Smooth muscle cell (in vitro differentiated cells): ENCODE data around the gene GAL3ST2. TPM values are rescaled to one million over a fixed set of nuclear protein-coding genes. Genes with fewer than 3 reads are reported as not detected.

Experiments used
- DNase-seq: peaks from one replicate; lab custom pipeline; 2025; ENCODE audit not compliant: unreplicated experiment; lab: John Stamatoyannopoulos, UW
- H2AFZ ChIP-seq: fragments of 200-600 bp; sonication (generic); 2 replicates; pipeline ENCODE4 v1.6.0; 2016; ENCODE audit warnings: antibody characterized with exemption, low read depth, mild to moderate bottlenecking
- H3F3A ChIP-seq: fragments of 200-600 bp; sonication (generic); 2 replicates; pipeline ENCODE4 v1.6.0; 2017; ENCODE audit warnings: antibody characterized with exemption, low read depth
- H3K27ac ChIP-seq: fragments of 200-600 bp; sonication (generic); 2 replicates; pipeline ENCODE4 v1.5.1; 2016; ENCODE audit warnings: low read depth, mild to moderate bottlenecking
- H3K27me3 ChIP-seq: fragments of 200-600 bp; sonication (generic); 2 replicates; pipeline ENCODE4 v1.6.1; 2016; ENCODE audit warnings: low read depth, mild to moderate bottlenecking
- H3K36me3 ChIP-seq: fragments of 200-600 bp; sonication (generic); 2 replicates; pipeline ENCODE4 v1.5.1; 2016; ENCODE audit warnings: low read depth
- H3K4me1 ChIP-seq: fragments of 200-600 bp; sonication (generic); 2 replicates; pipeline ENCODE4 v1.5.1; 2016; ENCODE audit warnings: low read depth
- H3K4me2 ChIP-seq: fragments of 200-600 bp; sonication (generic); 2 replicates; pipeline ENCODE4 v1.6.0; 2016; ENCODE audit warnings: mild to moderate bottlenecking
- H3K4me3 ChIP-seq: fragments of 200-600 bp; sonication (generic); 2 replicates; pipeline ENCODE4 v1.5.1; 2016; ENCODE audit warnings: mild to moderate bottlenecking
- H3K79me2 ChIP-seq: fragments of 200-600 bp; sonication (generic); 2 replicates; pipeline ENCODE4 v1.6.0; 2016; ENCODE audit warnings: low read depth, mild to moderate bottlenecking
- H3K9ac ChIP-seq: fragments of 200-600 bp; sonication (generic); 2 replicates; pipeline ENCODE4 v1.6.0; 2016; ENCODE audit warnings: low read depth
- H3K9me3 ChIP-seq: fragments of 200-600 bp; sonication (generic); replicated peaks from 2 replicates; pipeline ENCODE4 v1.5.1; 2016; ENCODE audit warnings: low read depth
- H4K20me1 ChIP-seq: fragments of 200-600 bp; sonication (generic); 2 replicates; pipeline ENCODE4 v1.6.0; 2016; ENCODE audit warnings: low read depth
- CTCF ChIP-seq: fragments of 200-600 bp; sonication (generic); IDR thresholded peaks from 2 replicates; pipeline ENCODE4 v1.5.1; 2017; ENCODE audit warnings: borderline replicate concordance, mild to moderate bottlenecking, antibody characterized with exemption; ENCODE audit not compliant: insufficient read depth, poor library complexity, severe bottlenecking
- WGBS: methylation state at CpG from one replicate; pipeline ENCODE4 v1.1.7; 2016; ENCODE audit warnings: low lambda C conversion rate; 5-methylcytosine and 5-hydroxymethylcytosine counted together
- polyA plus RNA-seq: library from polyadenylated mRNA; unstranded; fragments of >200 nt; fragmentation: Nextera tagmentation; extraction: Ambion mirVana; gene quantifications from 2 replicates; pipeline ENCODE4 v1.2.1, GENCODE V29; 2016
- total RNA-seq: library from RNA; depleted of rRNA; stranded (reverse); fragments of >200 nt; gene quantifications from 2 replicates; pipeline ENCODE4 v1.2.3, GENCODE V29; 2014

GAL3ST2 gene
- total and polyA plus RNA-seq, 2 experiments from 2014 or later = 0.34 TPM; not detected in 1

GRCh38 chr2:241743620-241744019, 33.0 kb upstream of the GAL3ST2 start:
- H3K27me3 ChIP-seq = no peaks in the 10 kb centered on the region
- WGBS = 97% methylated on average over 16 of the region's 16 CpGs

GRCh38 chr2:241744028-241744754, 32.4 kb upstream of the GAL3ST2 start:
- Histone ChIP-seq H3K79me2 (no peaks in the 10 kb centered on the region), H3K9me3 (no peaks in the 10 kb centered on the region), H3K4me1 (no peaks in the 10 kb centered on the region), H2AFZ (no peak overlapping the region), H3K4me2 (no peak overlapping the region), H3K36me3 (peaks cover 6% of the 10 kb centered on the region), H4K20me1 (peaks cover 23% of the 10 kb centered on the region), H3F3A (no peaks in the 10 kb centered on the region), H3K9ac (no peak overlapping the region), H3K4me3 (no peak overlapping the region), H3K27me3 (no peaks in the 10 kb centered on the region), H3K27ac (no peak overlapping the region)
- no peak for TF ChIP-seq CTCF
- 98% methylated on average over 23 of the region's 24 CpGs for WGBS
- no peak for DNase-seq

More at GRCh38 chr2:241743620-241744019, 33.0 kb upstream of the GAL3ST2 start:
- no peak overlapping the region for H3K4me3 ChIP-seq
- H4K20me1 ChIP-seq = peaks cover 27% of the 10 kb centered on the region
- H3K9me3 ChIP-seq = no peaks in the 10 kb centered on the region
- TF ChIP-seq CTCF = no peak
- H3K4me2 ChIP-seq = no peak overlapping the region
- no peak for DNase-seq
- no peak overlapping the region for H3K9ac ChIP-seq
- H3K4me1 ChIP-seq = no peaks in the 10 kb centered on the region
- no peaks in the 10 kb centered on the region for H3K79me2 ChIP-seq
- peaks cover 6% of the 10 kb centered on the region for H3K36me3 ChIP-seq
- H3K27ac ChIP-seq = no peak overlapping the region
- no peak overlapping the region for H2AFZ ChIP-seq
- H3F3A ChIP-seq = no peaks in the 10 kb centered on the region

- H3K79me2 ChIP-seq = no peaks in the 10 kb centered on the region
- no peaks in the 10 kb centered on the region for H3F3A ChIP-seq
- no peaks in the 10 kb centered on the region for H3K4me1 ChIP-seq
- no peak overlapping the region for H3K27ac ChIP-seq
- no peak for DNase-seq
- H4K20me1 ChIP-seq = peaks cover 12% of the 10 kb centered on the region
- peaks cover 6% of the 10 kb centered on the region for H3K36me3 ChIP-seq
- 97% methylated on average over 13 of the region's 13 CpGs for WGBS
- H2AFZ ChIP-seq = no peak overlapping the region
- H3K9me3 ChIP-seq = no peaks in the 10 kb centered on the region
- H3K4me3 ChIP-seq = no peak overlapping the region
- no peak overlapping the region for H3K9ac ChIP-seq
- H3K4me2 ChIP-seq = no peak overlapping the region
- no peak for TF ChIP-seq CTCF
- no peaks in the 10 kb centered on the region for H3K27me3 ChIP-seq
Observed at GRCh38 chr2:241745276-241745675, 31.3 kb upstream of the GAL3ST2 start.

- TF ChIP-seq CTCF = no peak
- Histone ChIP-seq H3K36me3 (peaks cover 6% of the 10 kb centered on the region), H4K20me1 (peaks cover 7% of the 10 kb centered on the region), H2AFZ (no peak overlapping the region), H3K79me2 (no peaks in the 10 kb centered on the region), H3K27me3 (no peaks in the 10 kb centered on the region), H3K4me2 (no peak overlapping the region), H3K9ac (no peak overlapping the region), H3K27ac (no peak overlapping the region), H3F3A (no peaks in the 10 kb centered on the region), H3K4me3 (no peak overlapping the region), H3K9me3 (no peaks in the 10 kb centered on the region), H3K4me1 (no peaks in the 10 kb centered on the region)
- 98% methylated on average over 4 of the region's 4 CpGs for WGBS
- no peak for DNase-seq
Observed at GRCh38 chr2:241746084-241746483, 30.5 kb upstream of the GAL3ST2 start.
